Karpas-422 (cell line): ENCODE measurements around the gene CHST13. TPM values are rescaled to one million over a fixed set of nuclear protein-coding genes. Genes with fewer than 3 reads are reported as not detected.

Experiments
- DNase-seq: peaks from one replicate; pipeline ENCODE4 v3.0.0-alpha.2; 2015
- H2AFZ ChIP-seq: fragments of 200-600 bp; sonication (generic); 2 replicates; pipeline ENCODE4 v1.6.1; 2014; ENCODE audit warnings: antibody characterized with exemption, low read length, mixed read lengths
- H3K27ac ChIP-seq: fragments of 200-600 bp; sonication (generic); 2 replicates; pipeline ENCODE4 v1.5.1; 2014; ENCODE audit warnings: mild to moderate bottlenecking, low read length, moderate library complexity
- H3K27me3 ChIP-seq: fragments of 200-600 bp; sonication (generic); 2 replicates; pipeline ENCODE4 v1.6.1; 2014; ENCODE audit warnings: low read length, mixed read lengths
- H3K36me3 ChIP-seq: fragments of 200-600 bp; sonication (generic); 2 replicates; pipeline ENCODE4 v1.6.1; 2014; ENCODE audit warnings: low read length, mixed read lengths; ENCODE audit not compliant: insufficient read depth
- H3K4me1 ChIP-seq: fragments of 200-600 bp; sonication (generic); 2 replicates; pipeline ENCODE4 v1.6.1; 2014; ENCODE audit warnings: mild to moderate bottlenecking, low read length, mixed read lengths
- H3K4me2 ChIP-seq: fragments of 200-600 bp; sonication (generic); 2 replicates; pipeline ENCODE4 v1.6.1; 2014; ENCODE audit warnings: low read length, low read depth, mild to moderate bottlenecking; ENCODE audit not compliant: poor library complexity, severe bottlenecking
- H3K4me3 ChIP-seq: fragments of 200-600 bp; sonication (generic); 2 replicates; pipeline ENCODE4 v1.5.1; 2014; ENCODE audit warnings: mild to moderate bottlenecking, antibody characterized with exemption, low read length, mixed read lengths
- H3K79me2 ChIP-seq: fragments of 200-600 bp; sonication (generic); 2 replicates; pipeline ENCODE4 v1.6.1; 2014; ENCODE audit warnings: mild to moderate bottlenecking, low read length, mixed read lengths
- H3K9ac ChIP-seq: fragments of 200-600 bp; sonication (generic); 2 replicates; pipeline ENCODE4 v1.6.0; 2014; ENCODE audit warnings: low read length
- H3K9me2 ChIP-seq: fragments of 200-600 bp; sonication (generic), shearing (Covaris generic); replicated peaks from 2 replicates; pipeline ENCODE4 v1.6.0; 2014; ENCODE audit warnings: mild to moderate bottlenecking, low read length, moderate library complexity; ENCODE audit not compliant: insufficient read depth
- H3K9me3 ChIP-seq: fragments of 300-700, 200-600 bp; sonication (generic); 2 replicates; pipeline ENCODE4 v1.6.1; 2014; ENCODE audit warnings: low read length, mixed read lengths
- H4K20me1 ChIP-seq: fragments of 200-600 bp; sonication (generic); 2 replicates; pipeline ENCODE4 v1.6.1; 2014; ENCODE audit warnings: mild to moderate bottlenecking, antibody characterized with exemption, low read length, low read depth; ENCODE audit not compliant: insufficient read depth
- total RNA-seq: library from RNA; depleted of rRNA; stranded (reverse); fragments of >200 nt; shearing (Covaris generic); gene quantifications from 2 replicates; pipeline ENCODE4 v1.2.3, GENCODE V29; 2014; ENCODE audit warnings: low replicate concordance

The CHST13 gene
- total RNA-seq, 1 experiment from 2014 or later = not detected

DNA sequence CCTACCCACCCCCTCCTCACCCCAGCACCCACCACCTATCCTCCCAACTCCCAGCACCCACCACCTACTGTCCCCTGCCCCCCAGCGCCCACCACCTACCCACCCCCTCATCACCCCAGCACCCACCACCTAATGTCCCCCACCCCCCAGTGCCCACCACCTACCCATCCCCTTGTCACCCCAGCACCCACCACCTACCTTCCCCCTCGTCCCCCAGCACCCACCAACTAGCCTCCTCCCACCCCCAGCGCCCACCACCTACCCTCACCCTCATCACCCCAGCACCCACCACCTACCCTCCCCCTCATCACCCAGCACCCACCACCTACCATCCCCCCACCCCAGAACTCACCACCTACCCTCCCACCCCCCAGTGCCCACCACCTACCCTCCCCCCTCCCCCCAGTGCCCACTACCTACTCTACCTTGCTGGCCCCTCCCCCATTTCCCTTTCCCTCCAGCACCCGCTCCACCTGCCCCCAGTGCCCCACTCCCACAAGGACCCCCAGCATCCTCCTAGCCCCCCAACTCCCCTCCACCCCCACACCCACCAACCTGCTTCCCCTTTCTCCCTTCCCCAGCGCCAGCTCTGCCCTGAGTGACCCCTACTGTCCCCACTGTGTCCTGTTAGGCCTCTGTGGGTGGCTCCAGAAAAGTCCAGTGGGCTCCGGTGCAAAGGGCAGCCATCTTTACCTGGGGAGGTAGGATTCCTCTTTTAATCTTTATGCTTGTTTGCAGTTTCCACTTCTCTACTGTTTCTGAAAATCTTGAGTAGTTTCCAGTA lies 7.6 kb upstream of the CHST13 start:
- H3K9me2 ChIP-seq = no peaks in the 10 kb centered on the region
- no peak overlapping the region for H3K4me3 ChIP-seq
- no peaks in the 10 kb centered on the region for H3K36me3 ChIP-seq
- no peak overlapping the region for H3K9ac ChIP-seq
- no peaks in the 10 kb centered on the region for H3K4me1 ChIP-seq
- no peak for DNase-seq
- no peaks in the 10 kb centered on the region for H3K9me3 ChIP-seq
- no peaks in the 10 kb centered on the region for H4K20me1 ChIP-seq
- no peak overlapping the region for H3K4me2 ChIP-seq
- H3K27me3 ChIP-seq = no peaks in the 10 kb centered on the region
- no peak overlapping the region for H2AFZ ChIP-seq
- H3K27ac ChIP-seq = no peak overlapping the region
- no peaks in the 10 kb centered on the region for H3K79me2 ChIP-seq

DNA sequence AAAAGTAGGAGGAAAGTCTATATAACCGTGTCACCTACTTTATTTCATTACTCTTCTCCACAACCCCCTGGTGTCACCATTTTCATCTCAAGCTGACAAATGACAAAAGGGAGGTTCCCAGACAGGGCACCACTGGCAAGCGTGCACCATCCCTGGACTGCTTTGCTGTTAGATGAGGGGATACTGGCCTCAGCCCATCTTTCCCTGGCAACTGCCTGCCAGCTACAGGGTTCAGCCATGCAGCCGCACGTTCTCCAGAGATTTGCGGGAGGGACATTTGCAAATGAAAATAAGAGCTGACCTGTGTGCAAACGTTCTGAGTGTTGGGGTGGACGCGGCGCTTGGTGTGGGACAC lies 7.0 kb upstream of the CHST13 start:
- no peaks in the 10 kb centered on the region for H3K4me1 ChIP-seq
- no peak overlapping the region for H3K27ac ChIP-seq
- H3K36me3 ChIP-seq = no peaks in the 10 kb centered on the region
- H3K4me2 ChIP-seq = no peak overlapping the region
- H3K27me3 ChIP-seq = no peaks in the 10 kb centered on the region
- H3K4me3 ChIP-seq = no peak overlapping the region
- no peak for DNase-seq
- H4K20me1 ChIP-seq = no peaks in the 10 kb centered on the region
- H3K9me2 ChIP-seq = no peaks in the 10 kb centered on the region
- no peaks in the 10 kb centered on the region for H3K79me2 ChIP-seq
- H2AFZ ChIP-seq = no peak overlapping the region
- H3K9ac ChIP-seq = no peak overlapping the region
- no peaks in the 10 kb centered on the region for H3K9me3 ChIP-seq

DNA sequence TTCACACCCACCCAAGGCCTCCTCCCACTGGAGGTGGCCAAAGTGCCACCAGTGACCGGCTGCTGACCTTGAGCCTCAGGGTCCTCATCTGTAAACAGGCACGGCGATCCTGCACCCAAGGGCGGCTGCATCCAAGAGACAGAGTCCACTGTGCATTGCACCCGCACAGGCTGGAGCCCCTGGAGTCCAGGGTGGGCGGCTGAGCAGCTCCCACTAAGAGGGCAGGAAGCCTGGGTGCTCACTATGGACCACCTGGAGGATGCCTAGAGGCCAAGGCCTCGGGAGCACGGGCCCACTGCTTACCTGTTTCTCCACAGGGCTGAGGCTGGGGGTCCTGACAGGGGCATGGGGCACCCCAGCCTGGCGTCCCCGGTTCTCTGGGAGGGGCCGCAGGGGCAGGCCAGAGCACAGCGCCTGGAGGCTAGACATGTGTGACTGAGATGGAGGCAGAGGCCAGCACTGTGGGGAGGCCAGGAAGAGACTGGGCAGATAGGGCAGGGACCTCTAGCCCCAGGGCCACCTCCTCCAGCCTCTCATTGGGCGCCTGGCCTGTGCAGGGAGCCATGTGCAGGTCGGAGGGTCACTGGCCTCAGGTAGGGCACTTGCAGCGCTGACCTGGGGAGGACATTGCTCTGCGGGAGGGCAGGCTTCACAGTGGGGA lies 6.5 kb upstream of the CHST13 start, which contains the start of gene UROC1:
Gene UROC1, minus strand, starts transcription at position 483 of the 661 bp plus-strand sequence. Its CDS starts 54 bp downstream, at position 429.
- no peak for DNase-seq
- H3K27me3 ChIP-seq = no peaks in the 10 kb centered on the region
- H3K9ac ChIP-seq = no peak within 1 kb of the TSS
- no peaks in the 10 kb centered on the region for H4K20me1 ChIP-seq
- H3K9me2 ChIP-seq = no peaks in the 10 kb centered on the region
- no peaks in the 10 kb centered on the region for H3K9me3 ChIP-seq
- H3K27ac ChIP-seq = no peak within 1 kb of the TSS
- H3K4me1 ChIP-seq = no peaks in the 10 kb centered on the region
- no peak within 1 kb of the TSS for H2AFZ ChIP-seq
- H3K4me2 ChIP-seq = no peak within 1 kb of the TSS
- H3K4me3 ChIP-seq = no peak within 1 kb of the TSS
- no peaks in the 10 kb centered on the region for H3K36me3 ChIP-seq
- H3K79me2 ChIP-seq = no peaks in the 10 kb centered on the region

DNA sequence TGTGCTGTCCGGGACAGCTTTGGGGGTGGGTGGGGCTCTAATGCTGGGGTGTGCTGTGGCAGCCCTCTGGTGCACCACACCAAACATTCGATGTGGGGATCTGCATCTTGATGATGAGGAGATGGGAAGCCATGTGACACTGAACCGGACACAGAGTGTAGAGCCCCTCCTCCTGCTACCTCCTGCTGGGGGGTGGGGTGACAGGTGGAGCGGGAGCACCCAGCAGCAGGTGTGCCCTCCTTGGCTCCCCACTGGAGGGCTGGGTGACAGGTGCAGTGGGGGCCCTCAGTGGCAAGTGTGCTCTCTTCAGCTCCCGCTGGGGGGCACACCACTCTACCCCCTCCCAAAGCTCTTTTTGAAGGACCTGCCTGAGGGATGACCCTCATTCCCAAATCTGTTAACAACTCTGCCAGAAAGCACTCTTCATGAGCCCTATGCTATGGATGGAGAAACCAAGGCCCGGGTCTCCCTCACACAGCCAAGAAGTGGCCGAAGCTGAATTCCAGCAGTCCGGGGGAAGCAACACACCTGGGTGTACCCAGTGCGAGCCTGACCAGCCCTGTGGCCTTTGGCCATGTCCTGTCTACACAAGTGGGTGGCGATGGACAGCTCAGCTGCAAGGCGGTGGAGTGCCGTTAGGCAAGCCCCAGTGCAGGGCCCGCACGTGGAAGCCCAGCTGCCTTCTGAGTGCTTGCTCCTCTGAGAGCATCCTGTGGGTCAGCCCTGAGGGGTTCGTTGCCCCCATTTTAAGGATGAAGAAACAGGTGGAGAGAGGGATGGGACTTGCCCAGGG lies 5.8 kb upstream of the CHST13 start:
- no peak overlapping the region for H3K9ac ChIP-seq
- H3K27ac ChIP-seq = no peak overlapping the region
- no peaks in the 10 kb centered on the region for H3K36me3 ChIP-seq
- no peaks in the 10 kb centered on the region for H3K9me2 ChIP-seq
- H2AFZ ChIP-seq = no peak overlapping the region
- no peaks in the 10 kb centered on the region for H3K4me1 ChIP-seq
- no peaks in the 10 kb centered on the region for H3K9me3 ChIP-seq
- no peak overlapping the region for H3K4me3 ChIP-seq
- H3K79me2 ChIP-seq = no peaks in the 10 kb centered on the region
- no peaks in the 10 kb centered on the region for H3K27me3 ChIP-seq
- no peak overlapping the region for H3K4me2 ChIP-seq
- DNase-seq = no peak
- H4K20me1 ChIP-seq = no peaks in the 10 kb centered on the region

DNA sequence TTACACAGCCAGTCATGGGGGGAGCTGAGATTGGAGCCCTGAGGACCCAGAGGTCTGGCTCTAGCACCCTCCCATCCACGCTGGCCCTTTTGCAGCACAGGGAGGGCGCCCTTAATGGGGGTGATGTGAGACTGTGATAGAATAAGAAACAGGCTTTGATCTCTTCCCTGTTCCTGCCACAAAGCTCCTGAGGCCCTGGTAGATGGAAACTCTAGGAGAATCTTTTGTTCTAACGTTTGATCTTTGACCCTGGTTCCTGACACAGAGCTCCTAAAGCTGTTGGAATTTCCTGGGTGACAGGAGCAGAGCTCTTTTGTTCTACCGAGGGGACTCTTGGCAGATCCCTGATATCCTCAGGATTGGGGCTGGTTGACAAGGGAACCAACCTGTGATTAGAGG lies 5.2 kb upstream of the CHST13 start:
- no peak overlapping the region for H3K4me2 ChIP-seq

DNA sequence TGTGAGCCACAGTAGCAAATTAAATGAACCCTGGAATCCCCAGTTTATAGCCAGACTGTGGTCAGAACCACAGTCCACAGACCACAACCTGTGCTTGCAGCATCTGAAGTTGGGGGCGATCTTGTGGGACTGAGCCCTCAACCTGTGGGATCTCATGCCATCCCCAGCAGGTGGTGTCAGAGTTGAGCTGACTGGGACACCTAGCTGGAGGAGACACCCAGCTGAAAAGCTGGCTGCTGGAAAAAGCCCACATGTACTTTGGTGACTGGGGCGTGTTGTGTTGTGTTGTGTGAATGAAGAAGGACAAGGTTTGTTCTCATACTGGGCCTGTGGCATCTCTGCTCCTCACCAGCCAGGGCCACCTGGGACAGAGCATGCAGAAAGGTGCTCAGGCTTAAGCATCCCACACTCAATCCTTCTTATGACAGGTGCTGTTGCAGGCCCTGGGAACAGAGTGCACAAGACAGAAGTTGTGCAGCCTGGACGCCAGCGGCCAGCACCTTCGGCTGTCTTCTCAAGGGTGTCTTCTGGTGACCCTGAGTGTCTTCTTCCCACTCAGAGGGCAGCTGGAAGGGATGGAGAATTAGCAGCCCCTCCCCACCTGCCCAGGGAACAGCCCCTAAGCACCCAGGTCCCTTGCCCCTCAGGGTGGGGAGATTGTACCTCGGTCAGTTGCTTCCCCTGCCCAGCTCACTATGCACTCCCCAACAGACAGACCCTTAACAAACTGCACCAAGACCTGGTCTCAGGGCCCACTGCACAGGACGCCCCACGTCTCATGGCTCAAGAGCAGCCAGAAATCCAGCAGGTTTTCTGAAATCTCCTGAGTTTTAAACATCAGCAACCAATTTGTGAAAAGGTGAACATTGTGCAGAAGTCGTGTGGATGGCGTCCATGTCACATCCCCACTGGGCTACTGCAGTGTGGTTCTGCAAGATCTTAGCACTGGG lies 4.2 kb upstream of the CHST13 start:
- H3K36me3 ChIP-seq = no peaks in the 10 kb centered on the region
- no peaks in the 10 kb centered on the region for H3K27me3 ChIP-seq
- no peak overlapping the region for H3K9ac ChIP-seq
- H3K9me3 ChIP-seq = no peaks in the 10 kb centered on the region
- no peak overlapping the region for H3K4me3 ChIP-seq
- H4K20me1 ChIP-seq = no peaks in the 10 kb centered on the region
- no peaks in the 10 kb centered on the region for H3K9me2 ChIP-seq
- H3K4me2 ChIP-seq = no peak overlapping the region
- no peak overlapping the region for H3K27ac ChIP-seq
- no peak overlapping the region for H2AFZ ChIP-seq
- H3K4me1 ChIP-seq = no peaks in the 10 kb centered on the region
- no peaks in the 10 kb centered on the region for H3K79me2 ChIP-seq
- no peak for DNase-seq

More for the DNA sequence above, 5.2 kb upstream of the CHST13 start:
- no peaks in the 10 kb centered on the region for H3K9me3 ChIP-seq
- H4K20me1 ChIP-seq = no peaks in the 10 kb centered on the region
- H3K27ac ChIP-seq = no peak overlapping the region
- H3K36me3 ChIP-seq = no peaks in the 10 kb centered on the region
- no peak overlapping the region for H3K9ac ChIP-seq
- no peak for DNase-seq
- H3K4me3 ChIP-seq = no peak overlapping the region
- no peaks in the 10 kb centered on the region for H3K27me3 ChIP-seq
- no peaks in the 10 kb centered on the region for H3K79me2 ChIP-seq
- H2AFZ ChIP-seq = no peak overlapping the region
- no peaks in the 10 kb centered on the region for H3K9me2 ChIP-seq
- no peaks in the 10 kb centered on the region for H3K4me1 ChIP-seq

DNA sequence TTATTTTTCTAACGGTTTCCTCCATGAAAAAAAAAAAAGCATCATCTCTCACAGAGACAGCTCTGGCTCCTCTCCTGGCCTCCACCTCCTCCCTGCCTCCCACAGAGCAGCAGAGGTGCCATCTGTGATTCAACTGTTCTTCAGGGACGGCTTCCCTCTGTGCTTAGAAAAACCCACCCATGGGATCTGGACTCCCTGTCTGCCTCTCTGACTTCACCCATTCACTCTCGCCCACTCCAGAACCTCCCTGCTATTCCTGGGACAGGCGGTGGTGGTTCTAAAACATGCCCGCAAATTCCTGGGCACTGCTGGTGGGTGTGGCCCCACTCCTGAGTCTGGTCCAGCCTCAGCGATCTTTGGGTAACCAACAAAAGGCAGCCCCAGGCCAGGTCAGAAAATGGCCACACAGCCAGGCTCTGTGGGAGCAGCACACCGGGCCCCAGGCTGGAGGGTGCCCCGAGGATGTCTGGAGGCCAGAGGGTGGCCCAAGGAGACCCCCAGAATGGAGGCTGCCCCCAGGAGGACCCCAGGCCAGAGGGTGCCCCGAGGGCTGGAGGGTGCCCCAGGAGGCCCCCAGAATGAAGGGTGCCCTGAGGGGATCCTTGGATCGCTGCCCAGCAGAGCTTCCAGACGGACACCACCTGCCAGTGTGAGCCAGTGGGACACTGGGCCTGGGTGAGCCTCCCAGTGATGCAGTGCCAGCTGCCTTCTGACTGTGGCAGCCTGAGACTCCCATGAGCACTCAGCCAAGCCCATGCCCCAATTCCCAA lies 2.6 kb upstream of the CHST13 start:
- H3K4me3 ChIP-seq = no peak overlapping the region
- H3K9ac ChIP-seq = no peak overlapping the region
- H3K36me3 ChIP-seq = no peaks in the 10 kb centered on the region
- no peak overlapping the region for H3K27ac ChIP-seq
- H3K9me3 ChIP-seq = no peaks in the 10 kb centered on the region
- H3K9me2 ChIP-seq = no peaks in the 10 kb centered on the region
- H2AFZ ChIP-seq = no peak overlapping the region
- no peaks in the 10 kb centered on the region for H3K4me1 ChIP-seq
- H3K79me2 ChIP-seq = no peaks in the 10 kb centered on the region
- H3K27me3 ChIP-seq = no peaks in the 10 kb centered on the region
- no peaks in the 10 kb centered on the region for H4K20me1 ChIP-seq
- H3K4me2 ChIP-seq = no peak overlapping the region
- no peak for DNase-seq
